Fibroblast of upper back skin (primary cell): ENCODE measurements around the gene ZSCAN16.
A peak's percentile ranks its signal among the peaks of the same experiment; 100 is the strongest.
"Not testable (repeated sequence)": the region's sequence is repeated elsewhere in the genome, so short reads cannot be mapped to it uniquely, and the experiment has no call there.

Experiments
- DNase-seq: peaks from one replicate; pipeline ENCODE4 v3.0.0-alpha.2; 2013

ZSCAN16 gene

GRCh38 chr6:28124350-28124970 lies at the start of gene ZSCAN16:
Gene ZSCAN16 (plus strand): TSS chr6:28124609. CDS start chr6:28125444, 835 bp downstream.
- DNase-seq, result peak; percentile 80

- DNase-seq, result no peak
These were observed 46.4 kb upstream of the ZSCAN16 start for GRCh38 chr6:28078050-28078449.

- no peak for DNase-seq
These were observed 45.6 kb upstream of the ZSCAN16 start for GRCh38 chr6:28078836-28079235.

GRCh38 chr6:28080381-28080630 lies 44.1 kb upstream of the ZSCAN16 start, which contains the start of gene ZNF165:
Gene ZNF165 (plus strand): TSS chr6:28080568. CDS start chr6:28085481, 4,913 bp downstream.
- not testable (repeated sequence) for DNase-seq

- peak; percentile 97 for DNase-seq
These were observed 43.6 kb upstream of the ZSCAN16 start for GRCh38 chr6:28080631-28081485.

- DNase-seq, result no peak
These were observed 43.0 kb upstream of the ZSCAN16 start for GRCh38 chr6:28081486-28081751.

- no peak for DNase-seq
These were observed 41.5 kb upstream of the ZSCAN16 start for GRCh38 chr6:28082939-28083338.

- DNase-seq, result no peak
These were observed 35.4 kb upstream of the ZSCAN16 start for GRCh38 chr6:28089054-28089453.

- DNase-seq, result no peak
These were observed 33.4 kb upstream of the ZSCAN16 start for GRCh38 chr6:28090917-28091586.

- DNase-seq, result not testable (repeated sequence)
These were observed 22.2 kb upstream of the ZSCAN16 start for GRCh38 chr6:28102222-28102621.

- DNase-seq, result not testable (repeated sequence)
These were observed 21.7 kb upstream of the ZSCAN16 start for GRCh38 chr6:28102699-28103098.

GRCh38 chr6:28104392-28105244 lies 19.8 kb upstream of the ZSCAN16 start:
- peak; percentile 70 for DNase-seq

GRCh38 chr6:28105245-28105639 lies 19.2 kb upstream of the ZSCAN16 start:
- no peak for DNase-seq

- no peak for DNase-seq
These were observed 16.9 kb upstream of the ZSCAN16 start for GRCh38 chr6:28107506-28107905.

GRCh38 chr6:28111964-28112363 lies 12.4 kb upstream of the ZSCAN16 start:
- DNase-seq, result no peak

GRCh38 chr6:28115799-28116198 lies 8.6 kb upstream of the ZSCAN16 start:
- no peak for DNase-seq

- peak; percentile 4 for DNase-seq
These were observed 6.9 kb upstream of the ZSCAN16 start for GRCh38 chr6:28117386-28118050.

GRCh38 chr6:28118217-28118616 lies 6.2 kb upstream of the ZSCAN16 start:
- no peak for DNase-seq

GRCh38 chr6:28121876-28122275 lies 2.5 kb upstream of the ZSCAN16 start:
- no peak for DNase-seq

GRCh38 chr6:28122283-28122682 lies 2.1 kb upstream of the ZSCAN16 start:
- not testable (repeated sequence) for DNase-seq

GRCh38 chr6:28124971-28125353 lies 553 bp downstream of the ZSCAN16 start:
- no peak for DNase-seq

- DNase-seq, result no peak
These were observed 992 bp downstream of the ZSCAN16 start for GRCh38 chr6:28125401-28125800.

GRCh38 chr6:28134015-28134414 lies 9.6 kb downstream of the ZSCAN16 start:
- DNase-seq, result peak; percentile 52
